GM21526 (cell line): ENCODE measurements around the gene ACSF3.

Source experiments
- ATAC-seq: cut with Tn5 transposase; IDR thresholded peaks from one replicate; pipeline ENCODE4 v1.9.1; 2021; ENCODE audit warnings: moderate library complexity; ENCODE audit not compliant: unreplicated experiment, low FRiP score

ACSF3 gene

GRCh38 chr16:89093602-89094251 is at the start of gene ACSF3:
TSS of gene ACSF3 (plus strand) at chr16:89093852. CDS start at chr16:89100682, 6,830 bp downstream.
- no peak for ATAC-seq

GRCh38 chr16:89044418-89045180 is 49.1 kb upstream of the ACSF3 start:
- ATAC-seq: no peak

GRCh38 chr16:89045181-89045815 is 48.4 kb upstream of the ACSF3 start:
- no peak for ATAC-seq

GRCh38 chr16:89045881-89046280 is 47.8 kb upstream of the ACSF3 start:
- no peak for ATAC-seq

GRCh38 chr16:89046491-89046890 is 47.2 kb upstream of the ACSF3 start:
- no peak for ATAC-seq

GRCh38 chr16:89047331-89048089 is 46.1 kb upstream of the ACSF3 start:
- no peak for ATAC-seq

GRCh38 chr16:89048090-89048725 is 45.4 kb upstream of the ACSF3 start:
- ATAC-seq: no peak

- ATAC-seq: no peak
These were observed 44.7 kb upstream of the ACSF3 start for GRCh38 chr16:89048871-89049422.

- ATAC-seq: no peak
These were observed 44.1 kb upstream of the ACSF3 start for GRCh38 chr16:89049484-89050118.

GRCh38 chr16:89050119-89050867 is 43.4 kb upstream of the ACSF3 start:
- ATAC-seq: no peak

- no peak for ATAC-seq
These were observed 42.8 kb upstream of the ACSF3 start for GRCh38 chr16:89050868-89051311.

GRCh38 chr16:89051521-89052166 is 42.0 kb upstream of the ACSF3 start:
- no peak for ATAC-seq

GRCh38 chr16:89052191-89052889 is 41.3 kb upstream of the ACSF3 start:
- ATAC-seq: no peak

- no peak for ATAC-seq
These were observed 40.5 kb upstream of the ACSF3 start for GRCh38 chr16:89052890-89053724.

- no peak for ATAC-seq
These were observed 40.0 kb upstream of the ACSF3 start for GRCh38 chr16:89053725-89054029.

GRCh38 chr16:89054261-89054661 is 39.4 kb upstream of the ACSF3 start:
- ATAC-seq: no peak

- ATAC-seq: no peak
These were observed 38.9 kb upstream of the ACSF3 start for GRCh38 chr16:89054714-89055113.
